Measurements from ENCODE around the gene VSIG10L.

VSIG10L gene

DNA sequence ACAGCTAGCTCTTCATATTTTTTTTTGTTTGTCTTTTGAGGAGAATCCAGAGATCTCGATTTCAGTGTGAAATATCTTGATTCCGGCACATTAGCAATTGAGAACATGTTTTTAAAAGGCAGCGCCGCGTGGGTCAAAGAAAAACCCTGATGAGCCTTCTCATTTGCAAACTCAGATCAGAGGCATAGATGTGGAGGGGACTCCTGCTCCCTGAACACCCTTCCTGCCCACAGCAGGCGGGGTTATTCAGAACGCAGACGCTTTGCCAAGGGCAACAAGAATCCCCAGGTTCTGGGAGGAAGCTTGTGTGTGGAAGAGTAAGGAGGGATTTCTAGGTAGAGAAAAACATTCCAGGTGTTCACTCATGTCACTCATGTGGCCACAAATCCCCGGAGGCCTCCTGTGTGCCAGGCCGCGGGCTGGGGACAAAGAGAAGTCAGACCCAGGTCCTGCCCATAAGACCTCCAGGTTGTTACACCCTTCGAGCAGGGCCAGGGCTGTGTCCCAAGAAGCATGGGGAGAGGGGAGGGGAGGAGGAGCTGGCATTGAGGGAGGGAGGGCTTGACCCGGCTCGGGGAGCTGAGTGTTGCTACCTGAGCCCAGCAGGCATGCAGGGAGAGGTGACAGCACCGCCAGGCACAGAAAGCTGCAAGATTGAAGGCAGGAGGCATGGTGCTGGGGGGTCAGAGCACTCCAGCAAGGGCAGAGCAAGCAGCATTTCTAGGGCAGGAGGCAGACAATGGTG is 46.4 kb downstream of the VSIG10L start:
- TF ChIP-seq, protein P1, sequence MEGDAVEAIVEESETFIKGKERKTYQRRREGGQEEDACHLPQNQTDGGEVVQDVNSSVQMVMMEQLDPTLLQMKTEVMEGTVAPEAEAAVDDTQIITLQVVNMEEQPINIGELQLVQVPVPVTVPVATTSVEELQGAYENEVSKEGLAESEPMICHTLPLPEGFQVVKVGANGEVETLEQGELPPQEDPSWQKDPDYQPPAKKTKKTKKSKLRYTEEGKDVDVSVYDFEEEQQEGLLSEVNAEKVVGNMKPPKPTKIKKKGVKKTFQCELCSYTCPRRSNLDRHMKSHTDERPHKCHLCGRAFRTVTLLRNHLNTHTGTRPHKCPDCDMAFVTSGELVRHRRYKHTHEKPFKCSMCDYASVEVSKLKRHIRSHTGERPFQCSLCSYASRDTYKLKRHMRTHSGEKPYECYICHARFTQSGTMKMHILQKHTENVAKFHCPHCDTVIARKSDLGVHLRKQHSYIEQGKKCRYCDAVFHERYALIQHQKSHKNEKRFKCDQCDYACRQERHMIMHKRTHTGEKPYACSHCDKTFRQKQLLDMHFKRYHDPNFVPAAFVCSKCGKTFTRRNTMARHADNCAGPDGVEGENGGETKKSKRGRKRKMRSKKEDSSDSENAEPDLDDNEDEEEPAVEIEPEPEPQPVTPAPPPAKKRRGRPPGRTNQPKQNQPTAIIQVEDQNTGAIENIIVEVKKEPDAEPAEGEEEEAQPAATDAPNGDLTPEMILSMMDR (IDR thresholded peaks at IDR 0.05; ENCODE audit: insufficient read depth, low read depth, low read length, missing control alignments) = no peak
- DNase-seq (ENCODE audit: low read depth) = no peak
- no peak overlapping the region for H3K4me3 ChIP-seq (ENCODE audit: low read depth, low read length)

DNA sequence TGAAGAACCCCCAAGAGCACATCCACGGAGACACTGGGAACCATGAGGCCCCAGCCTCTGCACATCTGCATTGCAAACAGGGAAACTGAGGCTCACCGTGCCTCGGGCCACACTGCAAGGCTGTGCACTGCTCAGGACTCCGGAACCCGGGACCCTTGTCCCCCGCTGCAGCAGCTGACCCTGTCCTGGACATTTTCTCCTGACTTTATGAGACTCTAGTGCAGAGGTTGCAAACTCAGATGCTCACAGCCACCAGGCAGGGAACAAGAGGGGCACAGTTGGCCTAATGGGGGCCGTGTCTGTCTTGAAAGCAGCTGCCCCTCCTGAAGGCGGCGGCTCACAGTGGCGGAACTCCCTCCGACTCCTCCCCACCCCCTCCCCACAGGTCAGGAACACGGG is 47.0 kb downstream of the VSIG10L start:
- TF ChIP-seq, protein P1 (IDR thresholded peaks at IDR 0.05; ENCODE audit: insufficient read depth, low read depth, low read length, missing control alignments) = no peak
- DNase-seq (ENCODE audit: low read depth) = no peak
- H3K4me3 ChIP-seq (ENCODE audit: low read depth, low read length) = no peak overlapping the region

DNA sequence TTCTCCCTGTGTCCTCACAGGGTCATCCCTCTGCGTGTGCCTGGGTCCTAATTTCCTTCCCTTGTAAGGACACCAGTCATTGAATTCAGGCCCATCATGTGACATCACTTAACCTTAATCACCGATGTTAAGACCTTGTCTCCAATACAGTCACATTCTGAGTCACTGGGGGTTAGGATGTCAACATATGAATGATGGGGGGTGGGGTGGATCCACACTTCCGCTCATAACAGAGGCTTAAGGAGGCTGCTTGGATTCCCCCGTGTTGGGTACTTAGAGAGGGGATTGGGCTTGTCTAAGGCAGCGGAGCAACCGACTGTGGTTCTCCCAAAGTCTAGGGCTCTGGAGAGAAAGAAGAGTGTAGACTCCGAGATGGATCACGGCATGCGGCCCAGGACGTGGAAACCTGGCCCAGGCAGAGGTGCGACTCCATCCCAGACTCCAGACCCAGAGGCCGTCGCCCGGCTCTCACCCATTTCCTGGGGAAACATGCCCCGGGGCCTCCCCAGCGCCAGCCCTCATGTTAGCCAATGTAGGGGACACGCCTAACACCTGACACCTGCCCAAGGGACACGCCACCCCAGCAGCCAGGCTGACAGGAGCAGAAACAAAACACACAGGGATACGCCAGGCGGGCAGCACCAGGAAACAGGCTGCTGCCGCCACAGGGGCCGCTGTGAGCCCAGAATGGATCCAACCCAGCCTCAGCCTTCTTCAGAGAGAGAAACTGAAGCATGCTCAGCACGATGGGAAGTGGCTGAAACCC is 47.5 kb downstream of the VSIG10L start:
- TF ChIP-seq, protein P1 (IDR thresholded peaks at IDR 0.05; ENCODE audit: insufficient read depth, low read depth, low read length, missing control alignments) = no peak
- no peak for DNase-seq (ENCODE audit: low read depth)

GRCh38 chr19:51293571-51294210 is 48.2 kb downstream of the VSIG10L start:
- no peak overlapping the region for H3K4me3 ChIP-seq (ENCODE audit: low read depth, low read length)
- no peak for DNase-seq (ENCODE audit: low read depth)
- TF ChIP-seq, protein P1 (IDR thresholded peaks at IDR 0.05; ENCODE audit: insufficient read depth, low read depth, low read length, missing control alignments) = no peak

More for the DNA sequence above, 47.5 kb downstream of the VSIG10L start:
- H3K4me3 ChIP-seq (ENCODE audit: low read depth, low read length) = no peak overlapping the region

DNA sequence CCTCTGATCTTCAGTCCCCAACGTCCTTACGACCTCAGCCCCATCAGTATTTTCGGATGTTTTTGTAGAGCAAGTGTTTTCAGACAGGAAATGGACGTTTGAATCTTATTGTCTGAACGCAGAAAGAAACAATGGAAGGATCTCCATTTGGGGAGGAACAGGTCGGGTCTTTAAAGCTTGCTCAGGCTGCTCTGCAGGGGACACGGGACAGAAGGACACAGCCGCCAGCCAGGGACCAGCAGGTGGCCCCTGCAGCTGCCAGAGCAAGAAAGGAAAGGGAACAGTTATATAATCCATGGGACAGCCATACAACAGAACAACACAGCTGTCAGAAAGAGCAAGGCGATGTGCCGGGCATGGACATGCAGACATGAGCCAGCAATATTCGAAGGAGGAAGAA is 49.0 kb downstream of the VSIG10L start:
- H3K4me3 ChIP-seq (ENCODE audit: low read depth, low read length) = no peak overlapping the region
- DNase-seq (ENCODE audit: low read depth) = no peak

GRCh38 chr19:51289635-51290034 is 52.3 kb downstream of the VSIG10L start:
- TF ChIP-seq, protein P1 (IDR thresholded peaks at IDR 0.05; ENCODE audit: insufficient read depth, low read depth, low read length, missing control alignments) = no peak
- DNase-seq (ENCODE audit: low read depth) = no peak
- no peak overlapping the region for H3K4me3 ChIP-seq (ENCODE audit: low read depth, low read length)

More for the DNA sequence above, 49.0 kb downstream of the VSIG10L start:
- TF ChIP-seq, protein P1 (IDR thresholded peaks at IDR 0.05; ENCODE audit: insufficient read depth, low read depth, low read length, missing control alignments) = no peak
